H1 (cell line): ENCODE data around the gene P3R3URF. TPM values are rescaled to one million over a fixed set of nuclear protein-coding genes. Genes with fewer than 3 reads are reported as not detected.

Experiments
- CBX5 ChIP-seq: fragments of 300-800, 300-1000 bp; sonication (generic); IDR thresholded peaks from 2 replicates; pipeline ENCODE4 v1.7.1; 2016; ENCODE audit warnings: antibody characterized with exemption, low read length, low read depth
- CBX8 ChIP-seq: fragments of 300-800, 300-1000 bp; sonication (generic); IDR thresholded peaks from 2 replicates; pipeline ENCODE4 v1.7.1; 2016; ENCODE audit warnings: low read depth, low read length, borderline replicate concordance
- CHD1 ChIP-seq: IDR thresholded peaks from 2 replicates; pipeline ENCODE4 v1.6.1; 2012; ENCODE audit warnings: low read depth, low read length, improper control_type of control experiment
- CHD2 ChIP-seq: IDR thresholded peaks from 2 replicates; pipeline ENCODE4 v1.6.1; 2012; ENCODE audit warnings: low read length, improper control_type of control experiment
- FOSL1 ChIP-seq: IDR thresholded peaks from 2 replicates; pipeline ENCODE4 v1.6.1; 2011; ENCODE audit warnings: mild to moderate bottlenecking, low read depth, low read length, moderate library complexity; ENCODE audit not compliant: insufficient read depth
- RAD21 ChIP-seq, 2 experiments: IDR thresholded peaks in 1 of 2; conservative IDR thresholded peaks in 1 of 2; 2 replicates each; pipeline ENCODE4 v1.6.1; 2011; ENCODE audit warnings: low read depth in 2 of 2, low read length in 2 of 2, improper control_type of control experiment in 1 of 2, inconsistent platforms in 1 of 2, mild to moderate bottlenecking in 1 of 2, moderate library complexity in 1 of 2
- SP1 ChIP-seq: IDR thresholded peaks from 2 replicates; pipeline ENCODE4 v1.6.1; 2011; ENCODE audit warnings: low read depth, low read length
- TBP ChIP-seq: IDR thresholded peaks from 2 replicates; pipeline ENCODE4 v1.6.1; 2011; ENCODE audit warnings: low read depth, low read length, improper control_type of control experiment
- TCF12 ChIP-seq: IDR thresholded peaks from 2 replicates; pipeline ENCODE4 v1.6.1; 2011; ENCODE audit warnings: low read depth, mild to moderate bottlenecking, low read length
- TEAD4 ChIP-seq: IDR thresholded peaks from 2 replicates; pipeline ENCODE4 v1.6.1; 2012; ENCODE audit warnings: low read depth, low read length, inconsistent platforms, mixed read lengths
- ZNF274 ChIP-seq: IDR thresholded peaks from 2 replicates; pipeline ENCODE4 v1.7.0; 2012; ENCODE audit warnings: low read length, borderline replicate concordance; ENCODE audit errors: extremely low read depth
- polyA plus RNA-seq, 7 experiments: library from polyadenylated mRNA; depleted of rRNA in 3 of 7; stranded (reverse) in 5 of 7; unstranded in 2 of 7; fragments of >200 nt in 5 of 7; fragments of 200-250 nt in 2 of 7; gene quantifications; 1 replicate in 5 of 7; 2 replicates in 1 of 7; 4 replicates in 1 of 7; pipeline versions ENCODE4 v1.2.1 to v1.2.3, GENCODE V29; 2011 to 2013; ENCODE audit warnings: missing spikeins in 2 of 7, mixed read lengths in 2 of 7
- total RNA-seq: library from RNA; stranded (reverse); fragmentation: NEBNext Ultra II Directional; extraction: Animal tissue kit (Norgen Biotek cat#: 25700); gene quantifications from 2 replicates; pipeline ENCODE4 v1.2.1, GENCODE V29; 2021
- TF ChIP-seq, protein P1 (sequence below): fragments of 300-600 bp; sonication (generic); IDR thresholded peaks from 2 replicates; pipeline ENCODE4 v1.7.1; 2012; ENCODE audit warnings: low read length, moderate library complexity, mild to moderate bottlenecking, inconsistent platforms; ENCODE audit not compliant: insufficient replicate concordance
- TF ChIP-seq, protein P2 (sequence below): IDR thresholded peaks from 2 replicates; pipeline ENCODE4 v1.6.1; 2012; ENCODE audit warnings: inconsistent platforms

P3R3URF gene
- total and polyA plus RNA-seq, 2 of the 8 experiments (the other 6 are each of a cell fraction or from before 2014, with no cell fraction given): not detected

DNA sequence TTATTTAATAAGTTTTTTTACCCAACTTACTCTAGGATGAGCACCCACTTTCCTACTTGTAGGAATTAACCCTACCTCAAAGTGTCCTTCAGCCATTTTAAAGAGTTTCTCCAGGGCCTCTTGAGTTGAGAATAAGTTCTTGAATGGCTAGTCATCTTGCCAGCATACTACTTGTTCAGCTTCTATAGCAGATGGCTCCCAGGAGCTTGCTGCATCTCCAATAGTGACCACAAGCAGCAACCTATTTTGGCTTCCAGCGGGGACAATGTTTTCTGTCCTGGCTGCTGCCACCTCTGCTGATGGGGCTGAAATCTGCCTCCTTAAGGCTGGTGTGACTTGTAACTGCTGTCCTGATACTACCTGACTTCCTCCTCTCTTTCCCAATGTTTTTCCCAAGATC is 23.1 kb downstream of the P3R3URF start (continued):
- TF ChIP-seq, protein P1, sequence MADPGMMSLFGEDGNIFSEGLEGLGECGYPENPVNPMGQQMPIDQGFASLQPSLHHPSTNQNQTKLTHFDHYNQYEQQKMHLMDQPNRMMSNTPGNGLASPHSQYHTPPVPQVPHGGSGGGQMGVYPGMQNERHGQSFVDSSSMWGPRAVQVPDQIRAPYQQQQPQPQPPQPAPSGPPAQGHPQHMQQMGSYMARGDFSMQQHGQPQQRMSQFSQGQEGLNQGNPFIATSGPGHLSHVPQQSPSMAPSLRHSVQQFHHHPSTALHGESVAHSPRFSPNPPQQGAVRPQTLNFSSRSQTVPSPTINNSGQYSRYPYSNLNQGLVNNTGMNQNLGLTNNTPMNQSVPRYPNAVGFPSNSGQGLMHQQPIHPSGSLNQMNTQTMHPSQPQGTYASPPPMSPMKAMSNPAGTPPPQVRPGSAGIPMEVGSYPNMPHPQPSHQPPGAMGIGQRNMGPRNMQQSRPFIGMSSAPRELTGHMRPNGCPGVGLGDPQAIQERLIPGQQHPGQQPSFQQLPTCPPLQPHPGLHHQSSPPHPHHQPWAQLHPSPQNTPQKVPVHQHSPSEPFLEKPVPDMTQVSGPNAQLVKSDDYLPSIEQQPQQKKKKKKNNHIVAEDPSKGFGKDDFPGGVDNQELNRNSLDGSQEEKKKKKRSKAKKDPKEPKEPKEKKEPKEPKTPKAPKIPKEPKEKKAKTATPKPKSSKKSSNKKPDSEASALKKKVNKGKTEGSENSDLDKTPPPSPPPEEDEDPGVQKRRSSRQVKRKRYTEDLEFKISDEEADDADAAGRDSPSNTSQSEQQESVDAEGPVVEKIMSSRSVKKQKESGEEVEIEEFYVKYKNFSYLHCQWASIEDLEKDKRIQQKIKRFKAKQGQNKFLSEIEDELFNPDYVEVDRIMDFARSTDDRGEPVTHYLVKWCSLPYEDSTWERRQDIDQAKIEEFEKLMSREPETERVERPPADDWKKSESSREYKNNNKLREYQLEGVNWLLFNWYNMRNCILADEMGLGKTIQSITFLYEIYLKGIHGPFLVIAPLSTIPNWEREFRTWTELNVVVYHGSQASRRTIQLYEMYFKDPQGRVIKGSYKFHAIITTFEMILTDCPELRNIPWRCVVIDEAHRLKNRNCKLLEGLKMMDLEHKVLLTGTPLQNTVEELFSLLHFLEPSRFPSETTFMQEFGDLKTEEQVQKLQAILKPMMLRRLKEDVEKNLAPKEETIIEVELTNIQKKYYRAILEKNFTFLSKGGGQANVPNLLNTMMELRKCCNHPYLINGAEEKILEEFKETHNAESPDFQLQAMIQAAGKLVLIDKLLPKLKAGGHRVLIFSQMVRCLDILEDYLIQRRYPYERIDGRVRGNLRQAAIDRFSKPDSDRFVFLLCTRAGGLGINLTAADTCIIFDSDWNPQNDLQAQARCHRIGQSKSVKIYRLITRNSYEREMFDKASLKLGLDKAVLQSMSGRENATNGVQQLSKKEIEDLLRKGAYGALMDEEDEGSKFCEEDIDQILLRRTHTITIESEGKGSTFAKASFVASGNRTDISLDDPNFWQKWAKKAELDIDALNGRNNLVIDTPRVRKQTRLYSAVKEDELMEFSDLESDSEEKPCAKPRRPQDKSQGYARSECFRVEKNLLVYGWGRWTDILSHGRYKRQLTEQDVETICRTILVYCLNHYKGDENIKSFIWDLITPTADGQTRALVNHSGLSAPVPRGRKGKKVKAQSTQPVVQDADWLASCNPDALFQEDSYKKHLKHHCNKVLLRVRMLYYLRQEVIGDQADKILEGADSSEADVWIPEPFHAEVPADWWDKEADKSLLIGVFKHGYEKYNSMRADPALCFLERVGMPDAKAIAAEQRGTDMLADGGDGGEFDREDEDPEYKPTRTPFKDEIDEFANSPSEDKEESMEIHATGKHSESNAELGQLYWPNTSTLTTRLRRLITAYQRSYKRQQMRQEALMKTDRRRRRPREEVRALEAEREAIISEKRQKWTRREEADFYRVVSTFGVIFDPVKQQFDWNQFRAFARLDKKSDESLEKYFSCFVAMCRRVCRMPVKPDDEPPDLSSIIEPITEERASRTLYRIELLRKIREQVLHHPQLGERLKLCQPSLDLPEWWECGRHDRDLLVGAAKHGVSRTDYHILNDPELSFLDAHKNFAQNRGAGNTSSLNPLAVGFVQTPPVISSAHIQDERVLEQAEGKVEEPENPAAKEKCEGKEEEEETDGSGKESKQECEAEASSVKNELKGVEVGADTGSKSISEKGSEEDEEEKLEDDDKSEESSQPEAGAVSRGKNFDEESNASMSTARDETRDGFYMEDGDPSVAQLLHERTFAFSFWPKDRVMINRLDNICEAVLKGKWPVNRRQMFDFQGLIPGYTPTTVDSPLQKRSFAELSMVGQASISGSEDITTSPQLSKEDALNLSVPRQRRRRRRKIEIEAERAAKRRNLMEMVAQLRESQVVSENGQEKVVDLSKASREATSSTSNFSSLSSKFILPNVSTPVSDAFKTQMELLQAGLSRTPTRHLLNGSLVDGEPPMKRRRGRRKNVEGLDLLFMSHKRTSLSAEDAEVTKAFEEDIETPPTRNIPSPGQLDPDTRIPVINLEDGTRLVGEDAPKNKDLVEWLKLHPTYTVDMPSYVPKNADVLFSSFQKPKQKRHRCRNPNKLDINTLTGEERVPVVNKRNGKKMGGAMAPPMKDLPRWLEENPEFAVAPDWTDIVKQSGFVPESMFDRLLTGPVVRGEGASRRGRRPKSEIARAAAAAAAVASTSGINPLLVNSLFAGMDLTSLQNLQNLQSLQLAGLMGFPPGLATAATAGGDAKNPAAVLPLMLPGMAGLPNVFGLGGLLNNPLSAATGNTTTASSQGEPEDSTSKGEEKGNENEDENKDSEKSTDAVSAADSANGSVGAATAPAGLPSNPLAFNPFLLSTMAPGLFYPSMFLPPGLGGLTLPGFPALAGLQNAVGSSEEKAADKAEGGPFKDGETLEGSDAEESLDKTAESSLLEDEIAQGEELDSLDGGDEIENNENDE: no peak
- TF ChIP-seq, protein P2, sequence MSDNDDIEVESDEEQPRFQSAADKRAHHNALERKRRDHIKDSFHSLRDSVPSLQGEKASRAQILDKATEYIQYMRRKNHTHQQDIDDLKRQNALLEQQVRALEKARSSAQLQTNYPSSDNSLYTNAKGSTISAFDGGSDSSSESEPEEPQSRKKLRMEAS: no peak
- TF ChIP-seq TBP: no peak
- TF ChIP-seq CBX5: no peak
- no peak for TF ChIP-seq CHD1
- TF ChIP-seq RAD21 (IDR thresholded peaks at IDR 0.05 in 1 of 2, conservative IDR thresholded peaks at IDR 0.05 in 1 of 2; ENCODE audit: low read depth in 2 of 2, low read length in 2 of 2): no peak
- TF ChIP-seq TEAD4: no peak
- TF ChIP-seq FOSL1: no peak
- no peak for TF ChIP-seq CBX8
- TF ChIP-seq ZNF274: no peak
- no peak for TF ChIP-seq TCF12
- TF ChIP-seq CHD2: no peak
- no peak for TF ChIP-seq SP1
